K562 (cell line): Measurements from ENCODE around the gene AP3B2. TPM values are rescaled to one million over a fixed set of nuclear protein-coding genes. Genes with fewer than 3 reads are reported as not detected.

Experiments used
- ATAC-seq: fragments of 200-7000 bp; cut with Tn5 transposase; 3 replicates; pipeline ENCODE4 v1.9.1; 2020; ENCODE audit warnings: moderate library complexity
- BruUV-seq: library from RNA; stranded (reverse); fragments of 400-500 nt; replicated peaks from 2 replicates; lab custom pipeline; 2021; lab: Mats Ljungman, UMichigan
- CTCF ChIA-PET: fragments of 300-600 bp; formaldehyde crosslinking; extraction: SDS; loops from one replicate; lab custom pipeline; 2021; ENCODE audit warnings: low intra/inter-chr PET ratio; lab: Yijun Ruan, JAX
- POLR2A ChIA-PET: fragments of 300-600, 350-650 bp; sonication (Branson Sonifier 250); formaldehyde crosslinking; extraction: SDS; loops from one replicate; lab custom pipeline; 2021; ENCODE audit warnings: antibody characterized with exemption, inconsistent platforms; lab: Yijun Ruan, JAX
- DNase-seq, 4 experiments: peaks; one replicate each; pipeline versions ENCODE4 v3.0.0 to v3.0.0-alpha.2; 2011 to 2018; ENCODE audit warnings: low spot score in 3 of 4, mixed read lengths in 3 of 4; ENCODE audit errors: extremely low read depth in 1 of 4
- FAIRE-seq: peaks from 2 replicates; lab custom pipeline; 2011; peaks lifted over from hg19 to GRCh38; lab: Jason Lieb, UNC
- H2AFZ ChIP-seq: 2 replicates; pipeline ENCODE4 v1.6.0; 2011; ENCODE audit warnings: low read depth, low read length, control low read depth, inconsistent platforms
- H3K27ac ChIP-seq: fragments of 200-600 bp; 3 replicates; pipeline ENCODE4 v1.8.0; 2011; ENCODE audit warnings: low read depth, mild to moderate bottlenecking, control low read depth, inconsistent platforms, low read length, moderate library complexity, mixed read lengths; ENCODE audit errors: extremely low read depth
- H3K27me3 ChIP-seq, 2 experiments: fragments of 300-600 bp in 1 of 2; 2 replicates in 1 of 2; 3 replicates in 1 of 2; pipeline versions ENCODE4 v1.6.0 to v1.8.0; 2011; ENCODE audit warnings: inconsistent platforms in 2 of 2, low read length in 2 of 2, mild to moderate bottlenecking in 1 of 2, mixed read lengths in 1 of 2, moderate library complexity in 1 of 2; ENCODE audit not compliant: control insufficient read depth in 2 of 2, insufficient read depth in 2 of 2
- H3K36me3 ChIP-seq: fragments of 300-600 bp; 3 replicates; pipeline ENCODE4 v1.8.0; 2011; ENCODE audit warnings: mild to moderate bottlenecking, low read length, inconsistent platforms; ENCODE audit not compliant: control insufficient read depth, insufficient read depth
- H3K4me1 ChIP-seq, 2 experiments: fragments of 200-600 bp in 1 of 2; replicated peaks in 1 of 2; 2 replicates in 1 of 2; 3 replicates in 1 of 2; pipeline versions ENCODE4 v1.5.1 to v1.8.0; 2011; ENCODE audit warnings: inconsistent platforms in 2 of 2, low read length in 2 of 2, mild to moderate bottlenecking in 1 of 2, mixed read lengths in 1 of 2, moderate library complexity in 1 of 2; ENCODE audit not compliant: control insufficient read depth in 2 of 2, insufficient read depth in 2 of 2
- H3K4me2 ChIP-seq: 2 replicates; pipeline ENCODE4 v1.6.1; 2011; ENCODE audit warnings: low read length, control low read depth, inconsistent platforms, mixed read lengths; ENCODE audit not compliant: insufficient read depth
- H3K4me3 ChIP-seq: fragments of 200-600 bp; sonication (generic), shearing (Covaris generic); 2 replicates; pipeline ENCODE4 v1.5.1; 2016; ENCODE audit warnings: control low read depth, inconsistent platforms
- H3K79me2 ChIP-seq: fragments of 200-600 bp; 3 replicates; pipeline ENCODE4 v1.8.0; 2011; ENCODE audit warnings: low read length, inconsistent platforms; ENCODE audit not compliant: control insufficient read depth, insufficient read depth
- H3K9ac ChIP-seq, 2 experiments: 2 replicates each; pipeline versions ENCODE4 v1.6.0 to v1.6.1; 2011; ENCODE audit warnings: low read depth in 2 of 2, low read length in 2 of 2, control low read depth in 1 of 2, inconsistent platforms in 1 of 2, mild to moderate bottlenecking in 1 of 2, mixed read lengths in 1 of 2; ENCODE audit not compliant: insufficient read depth in 1 of 2
- H3K9me1 ChIP-seq: one replicate; pipeline ENCODE4 v1.6.0; 2011; ENCODE audit warnings: inconsistent platforms, mild to moderate bottlenecking, low read length, moderate library complexity; ENCODE audit not compliant: control insufficient read depth, insufficient read depth
- H3K9me3 ChIP-seq: replicated peaks from 2 replicates; pipeline ENCODE4 v1.5.1; 2011; ENCODE audit warnings: low read depth, low read length, inconsistent platforms; ENCODE audit not compliant: control insufficient read depth, insufficient read depth
- H4K20me1 ChIP-seq: replicated peaks from 2 replicates; pipeline ENCODE4 v1.6.1; 2011; ENCODE audit warnings: low read length, inconsistent platforms, mixed read lengths; ENCODE audit not compliant: control insufficient read depth, insufficient read depth
- ARID1B ChIP-seq: fragments of 450-650 bp; IDR thresholded peaks from 2 replicates; pipeline ENCODE4 v1.6.1; 2016; ENCODE audit warnings: antibody characterized with exemption, mild to moderate bottlenecking, inconsistent platforms
- ARID3B ChIP-seq: fragments of 250-450 bp; sonication (Bioruptor Pico); IDR thresholded peaks from 2 replicates; pipeline ENCODE4 v1.4.0; 2020; ENCODE audit warnings: borderline replicate concordance
- BCLAF1 ChIP-seq, 2 experiments: fragments of 450-650 bp in 1 of 2; IDR thresholded peaks; 2 replicates each; pipeline ENCODE4 v1.6.1; 2011 to 2017; ENCODE audit warnings: low read depth in 2 of 2, antibody characterized with exemption in 1 of 2, borderline replicate concordance in 1 of 2, low read length in 1 of 2, mild to moderate bottlenecking in 1 of 2, mixed read lengths in 1 of 2; ENCODE audit not compliant: control insufficient read depth in 1 of 2
- EGR1 ChIP-seq: fragments of 450-650 bp; conservative IDR thresholded peaks from 2 replicates; pipeline ENCODE4 v1.6.1; 2017; ENCODE audit warnings: mild to moderate bottlenecking
- ID3 ChIP-seq, 2 experiments: fragments of 250-450 bp in 1 of 2; fragments of 450-650 bp in 1 of 2; sonication (Bioruptor Pico) in 1 of 2; IDR thresholded peaks; 2 replicates each; pipeline versions ENCODE4 v1.6.1 to v1.8.0; 2016 to 2021; ENCODE audit warnings: mild to moderate bottlenecking in 2 of 2, moderate library complexity in 2 of 2, missing compliant biosample characterization in 1 of 2, missing genetic modification characterization in 1 of 2
- KLF10 ChIP-seq: fragments of 250-450 bp; sonication (Bioruptor Pico); IDR thresholded peaks from 2 replicates; pipeline ENCODE4 v1.6.1; 2021; ENCODE audit warnings: matching md5 sums
- TBL1XR1 ChIP-seq, 2 experiments: IDR thresholded peaks; 2 replicates each; pipeline ENCODE4 v1.6.1; 2012; ENCODE audit warnings: improper control_type of control experiment in 2 of 2, low read length in 2 of 2, mild to moderate bottlenecking in 1 of 2
- ZBTB49 ChIP-seq: sonication (generic); formaldehyde crosslinking; IDR thresholded peaks from 2 replicates; pipeline ENCODE4 v1.8.0; 2022; ENCODE audit warnings: missing genetic modification reagents, mild to moderate bottlenecking, borderline replicate concordance
- ZC3H8 ChIP-seq: fragments of 450-650 bp; IDR thresholded peaks from 2 replicates; pipeline ENCODE4 v1.6.1; 2017
- ZNF280B ChIP-seq: fragments of 250-450 bp; sonication (Bioruptor Pico); IDR thresholded peaks from 2 replicates; pipeline ENCODE4 v1.5.1; 2021; ENCODE audit warnings: mild to moderate bottlenecking
- ZNF76 ChIP-seq: fragments of 250-450 bp; sonication (Bioruptor Pico); IDR thresholded peaks from 2 replicates; pipeline ENCODE4 v1.4.0; 2020; ENCODE audit warnings: mild to moderate bottlenecking, moderate library complexity, borderline replicate concordance
- WGBS: fragments of 100-300 bp; shearing (Covaris generic); methylation state at CpG from one replicate; pipeline ENCODE4 v1.1.6; 2016; ENCODE audit warnings: low coverage, mixed read lengths; ENCODE audit not compliant: insufficient coverage; ENCODE audit errors: missing lambda C conversion rate; 5-methylcytosine and 5-hydroxymethylcytosine counted together
- in situ Hi-C: fragments of 300-500 bp; cut with MboI; formaldehyde crosslinking; loops from 4 replicates; pipeline ENCODE4 v1.15.0; 2018; ENCODE audit warnings: inconsistent platforms, mixed read lengths
- intact Hi-C: fragments of 100-400 bp; cut with micrococcal nuclease; formaldehyde crosslinking; loops from 2 replicates; pipeline ENCODE4 v1.14.2; 2022
- polyA plus RNA-seq, 8 experiments: library from polyadenylated mRNA; depleted of rRNA in 4 of 8; stranded (reverse) in 5 of 8; unstranded in 3 of 8; fragments of >200 nt; fragmentation: Nextera tagmentation in 2 of 8; fragmentation: Illumina TruSeq in 1 of 8; extraction: Ambion mirVana in 2 of 8; extraction: Trizol in 1 of 8; gene quantifications; 2 replicates each; pipeline versions ENCODE4 v1.2.1 to v1.2.3, GENCODE V29; 2011 to 2014; ENCODE audit warnings: inconsistent platforms in 1 of 8, missing spikeins in 1 of 8
- total RNA-seq, 7 experiments: library from RNA; depleted of rRNA in 6 of 7; stranded (reverse); fragments of >200 nt in 6 of 7; fragmentation: Illumina TruSeq in 2 of 7; extraction: Trizol in 2 of 7; gene quantifications; 2 replicates each; pipeline versions ENCODE4 v1.2.1 to v1.2.3, GENCODE V29; 2011 to 2021; ENCODE audit warnings: low replicate concordance in 1 of 7

The AP3B2 gene
- total and polyA plus RNA-seq, 9 of the 15 experiments (the other 6 are each of a cell fraction or from before 2014, with no cell fraction given) = 0.03 to 0.15 (median 0.10) TPM; not detected in 2

DNA sequence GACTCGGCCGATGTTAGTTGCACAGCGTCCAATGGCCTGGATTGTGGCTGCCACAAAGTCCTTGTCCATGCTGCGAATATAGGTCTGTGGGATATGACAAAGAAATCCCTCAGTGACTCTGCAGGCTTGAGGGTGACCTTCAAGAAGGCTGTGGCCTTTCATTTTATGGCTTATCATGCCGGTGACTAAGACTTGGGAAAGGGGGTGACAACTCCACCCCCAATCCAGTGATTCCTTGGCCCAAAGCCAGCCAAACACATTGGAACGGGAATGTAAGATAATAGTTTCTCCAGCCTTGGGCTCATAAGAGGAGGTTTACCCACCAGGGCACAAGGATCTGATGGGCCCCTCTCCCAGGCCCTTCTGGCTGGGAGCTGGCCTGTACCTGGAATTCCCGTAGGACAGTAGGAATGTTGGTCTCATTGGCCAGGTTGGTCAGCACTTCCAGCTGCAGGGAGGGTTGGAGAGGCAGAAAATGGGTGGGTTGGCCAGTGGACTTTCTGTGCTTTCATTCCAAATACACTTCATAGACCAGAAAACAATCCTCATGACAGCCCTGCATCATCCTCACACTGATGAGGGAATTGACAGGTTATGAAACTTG is 31.9 kb downstream of the AP3B2 start:
- no peaks in the 10 kb centered on the region for H3K79me2 ChIP-seq
- FAIRE-seq (no peak), ATAC-seq (no peak), DNase-seq (peak in 3 of 4 experiments; percentile 34 to 40 (median 36))
- H3K9me3 ChIP-seq = no peaks in the 10 kb centered on the region
- CTCF ChIA-PET = no interaction called here
- intact Hi-C loops (no loop called here), in situ Hi-C loops (no loop called here)
- H4K20me1 ChIP-seq = no peaks in the 10 kb centered on the region
- H3K27me3 ChIP-seq = peaks cover 0 to 13% of the 10 kb centered on the region in 2 experiments; a peak in 1 of 5 replicates
- no peak overlapping the region for H3K4me2 ChIP-seq
- 32% methylated on average over 7 of the region's 7 CpGs for WGBS
- H3K9me1 ChIP-seq = no peaks in the 10 kb centered on the region
- H3K36me3 ChIP-seq = no peaks in the 10 kb centered on the region
- no TSS peak for BruUV-seq
- no peak overlapping the region for H3K27ac ChIP-seq
- no peak overlapping the region for H2AFZ ChIP-seq
- POLR2A ChIA-PET = interaction anchor here (1.1 to 1.3 kb wide), 4 partner anchors 8 to 138 kb away, joined by 3 to 4 read pairs (median 3); partner anchors contain the start of gene RPS17
- H3K4me1 ChIP-seq = peaks cover 14 to 23% of the 10 kb centered on the region in 2 experiments; a peak in 4 of 5 replicates
- H3K9ac ChIP-seq = 0 out of 4 replicates have a peak overlapping the region, but pooled peaks of 1 of the 2 experiments have one; percentile 43
- H3K4me3 ChIP-seq = no peak overlapping the region
- TF ChIP-seq KLF10 (CRISPR knock-in tag) (no peak), ARID3B (no peak), BCLAF1 (IDR thresholded peaks at IDR 0.05; ENCODE audit: borderline replicate concordance in 1 of 2, control insufficient read depth in 1 of 2, low read depth in 2 of 2, low read length in 1 of 2) (no peak), EGR1 (no peak), ZNF280B (no peak), ZNF76 (CRISPR knock-in tag) (no peak), TBL1XR1 (IDR thresholded peaks at IDR 0.05; ENCODE audit: low read length in 2 of 2) (no peak), ARID1B (peak; percentile 32; the same call in 1 of the 2 replicates), ID3 (CRISPR knock-in tag; IDR thresholded peaks at IDR 0.05) (no peak), ID3 (tag; IDR thresholded peaks at IDR 0.05) (peak; percentile 62), ZC3H8 (no peak), ZBTB49 (no peak)
